GM12872 (cell line): Measurements from ENCODE around the gene TNFRSF1A.

ENCODE experiments used
- CTCF ChIP-seq: IDR thresholded peaks from 3 replicates; pipeline ENCODE4 v1.5.1; 2011; ENCODE audit warnings: low read depth, mild to moderate bottlenecking, low read length, moderate library complexity; ENCODE audit not compliant: insufficient read depth

Gene TNFRSF1A

GRCh38 chr12:6383572-6384498 is 42.0 kb upstream of the TNFRSF1A start, which contains the start of gene LTBR:
Gene LTBR, plus strand, starts transcription at chr12:6384162. Its CDS starts 197 bp downstream, at chr12:6384359.
- TF ChIP-seq CTCF, result no peak

GRCh38 chr12:6382982-6383381 is 41.1 kb upstream of the TNFRSF1A start:
- TF ChIP-seq CTCF, result no peak

GRCh38 chr12:6382371-6382770 is 40.5 kb upstream of the TNFRSF1A start:
- no peak for TF ChIP-seq CTCF

- TF ChIP-seq CTCF, result no peak
Measured at GRCh38 chr12:6380141-6381121, 38.6 kb upstream of the TNFRSF1A start.

- no peak for TF ChIP-seq CTCF
Measured at GRCh38 chr12:6378709-6379472, 37.0 kb upstream of the TNFRSF1A start.

- no peak for TF ChIP-seq CTCF
Measured at GRCh38 chr12:6377667-6377994, 35.8 kb upstream of the TNFRSF1A start.
